Measurements from ENCODE around the gene RNF183.

Gene RNF183

DNA sequence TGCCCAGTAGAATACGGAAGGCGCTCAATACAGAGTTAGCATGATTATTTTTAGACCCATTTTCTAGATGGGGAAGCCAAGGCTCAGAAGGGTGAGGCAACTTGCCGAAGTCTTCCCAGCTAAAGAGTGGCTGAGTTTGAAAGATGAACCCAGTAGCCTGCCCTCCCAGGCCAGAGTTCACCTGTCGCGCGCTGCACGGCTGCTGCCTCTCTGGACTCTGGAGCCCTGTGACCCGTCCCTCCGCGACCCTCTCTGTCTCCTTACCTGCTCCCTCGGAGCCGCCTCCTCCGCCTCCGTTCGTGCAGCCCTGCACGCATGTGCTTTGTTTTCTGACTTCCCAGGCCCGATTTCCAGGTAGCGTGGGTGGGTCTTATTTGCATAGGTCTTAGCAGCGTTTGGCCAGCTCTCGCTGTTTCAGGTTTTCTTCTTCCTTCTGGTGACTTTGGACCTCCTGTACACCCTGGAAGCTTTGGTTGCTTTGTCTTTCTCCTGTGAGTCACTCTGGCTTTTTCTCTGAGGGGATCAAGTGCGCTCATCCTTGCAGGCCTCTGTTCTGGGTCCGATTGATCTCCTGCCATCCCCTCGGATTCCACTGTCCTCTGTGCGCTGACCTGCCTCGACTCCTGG is at the start of gene RNF183:
TSS of gene RNF183 (minus strand) at position 585 of the 627 bp plus-strand sequence. CDS start 5,192 bp downstream, outside the sequence.
- DNase-seq (ENCODE audit: low spot score): no peak

- no peak for DNase-seq (ENCODE audit: low spot score)
These were observed 49.2 kb upstream of the RNF183 start for GRCh38 chr9:113352411-113352810.

DNA sequence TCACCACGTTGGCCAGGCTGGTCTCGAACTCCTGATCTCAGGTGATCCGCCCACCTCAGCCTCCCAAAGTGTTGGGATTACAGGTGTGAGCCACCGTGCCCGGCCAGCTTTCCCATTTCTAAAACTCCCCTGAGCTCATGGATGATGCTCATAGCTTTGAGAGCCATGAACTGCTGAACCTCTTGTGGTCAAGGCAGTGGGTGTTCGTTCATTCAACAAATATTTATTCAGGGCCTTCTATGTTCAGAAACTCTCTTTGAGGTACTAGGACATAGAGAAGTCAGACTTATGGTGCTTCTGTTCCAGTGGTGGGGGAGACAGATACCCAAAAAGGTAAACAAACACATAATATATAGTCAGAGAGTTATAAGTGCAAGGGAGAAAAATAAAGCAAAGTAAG is 48.8 kb upstream of the RNF183 start:
- DNase-seq (ENCODE audit: low spot score): no peak

- DNase-seq (ENCODE audit: low spot score): no peak
These were observed 47.8 kb upstream of the RNF183 start for GRCh38 chr9:113350937-113351336.

GRCh38 chr9:113350107-113350661 is 47.0 kb upstream of the RNF183 start:
- DNase-seq (ENCODE audit: low spot score): no peak

GRCh38 chr9:113349445-113350094 is 46.4 kb upstream of the RNF183 start, which contains the start of gene BSPRY:
BSPRY (plus strand) TSS chr9:113349541; CDS start chr9:113349580, 39 bp downstream.
- no peak for DNase-seq (ENCODE audit: low spot score)

- DNase-seq (ENCODE audit: low spot score): no peak
These were observed 45.9 kb upstream of the RNF183 start for GRCh38 chr9:113349066-113349444.

DNA sequence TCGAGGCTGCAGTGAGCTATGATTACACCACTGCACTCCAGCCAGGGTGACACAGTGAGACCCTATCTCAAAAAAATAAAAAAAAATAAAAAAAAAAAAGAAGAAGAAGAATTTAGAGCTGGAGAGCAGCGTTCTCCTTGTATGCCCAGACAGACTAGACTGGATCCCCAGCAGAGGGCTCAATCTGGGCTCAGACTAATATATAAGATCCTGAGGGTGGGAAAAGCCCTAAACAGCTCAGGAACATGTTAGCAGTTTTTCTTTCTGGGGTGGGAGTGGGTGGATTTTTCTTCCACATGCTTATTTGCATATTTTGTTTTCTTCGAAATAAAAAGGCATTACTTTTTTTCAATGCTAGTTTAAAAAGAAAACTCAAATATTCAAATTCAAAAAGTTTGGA is 45.3 kb upstream of the RNF183 start:
- no peak for DNase-seq (ENCODE audit: low spot score)

GRCh38 chr9:113345671-113346070 is 42.5 kb upstream of the RNF183 start:
- DNase-seq (ENCODE audit: low spot score): no peak

DNA sequence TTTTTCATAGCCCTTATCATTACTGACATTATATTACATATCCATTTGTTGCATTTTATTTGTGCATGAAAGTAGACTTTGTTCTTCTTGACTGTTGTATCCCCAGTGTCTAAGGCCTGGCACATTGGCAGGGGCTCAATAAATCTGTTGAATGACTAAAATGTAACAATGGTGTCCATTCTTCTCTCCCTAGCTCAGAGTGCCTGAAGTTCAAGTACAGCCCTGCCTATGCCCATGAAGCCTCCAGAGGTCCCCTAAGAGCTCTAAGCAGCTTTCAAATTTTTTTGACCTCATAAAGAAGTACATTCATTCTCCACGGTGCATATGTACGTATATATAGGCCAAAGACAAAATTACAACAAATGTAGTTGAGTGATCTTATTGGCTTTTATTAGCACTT is 42.0 kb upstream of the RNF183 start:
- DNase-seq (ENCODE audit: low spot score): no peak

DNA sequence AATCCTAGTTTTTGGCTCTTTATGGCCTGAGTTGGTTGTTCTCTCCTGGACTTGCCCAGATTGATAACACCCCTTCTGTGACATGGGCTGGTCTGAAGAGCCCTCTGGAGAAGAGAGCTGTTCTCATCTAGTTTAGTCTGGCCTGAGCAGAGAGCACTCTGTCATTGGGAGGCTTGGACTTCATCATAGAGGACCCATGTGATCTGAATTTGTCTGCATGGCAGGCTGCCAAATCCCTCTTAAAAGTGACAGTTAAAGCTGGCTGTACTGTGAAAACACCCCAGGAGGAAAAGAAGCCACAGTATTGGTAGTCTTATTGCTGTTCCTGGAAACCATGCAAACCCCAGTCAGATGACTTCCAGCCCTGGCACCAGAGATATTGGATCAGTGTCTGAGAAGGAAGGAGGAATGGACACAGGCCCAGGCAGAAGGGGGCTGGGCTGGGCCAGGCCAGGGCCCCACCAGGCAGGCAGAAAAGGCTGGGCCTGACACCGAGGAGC is 40.6 kb upstream of the RNF183 start:
- DNase-seq (ENCODE audit: low spot score): peak; percentile 49

DNA sequence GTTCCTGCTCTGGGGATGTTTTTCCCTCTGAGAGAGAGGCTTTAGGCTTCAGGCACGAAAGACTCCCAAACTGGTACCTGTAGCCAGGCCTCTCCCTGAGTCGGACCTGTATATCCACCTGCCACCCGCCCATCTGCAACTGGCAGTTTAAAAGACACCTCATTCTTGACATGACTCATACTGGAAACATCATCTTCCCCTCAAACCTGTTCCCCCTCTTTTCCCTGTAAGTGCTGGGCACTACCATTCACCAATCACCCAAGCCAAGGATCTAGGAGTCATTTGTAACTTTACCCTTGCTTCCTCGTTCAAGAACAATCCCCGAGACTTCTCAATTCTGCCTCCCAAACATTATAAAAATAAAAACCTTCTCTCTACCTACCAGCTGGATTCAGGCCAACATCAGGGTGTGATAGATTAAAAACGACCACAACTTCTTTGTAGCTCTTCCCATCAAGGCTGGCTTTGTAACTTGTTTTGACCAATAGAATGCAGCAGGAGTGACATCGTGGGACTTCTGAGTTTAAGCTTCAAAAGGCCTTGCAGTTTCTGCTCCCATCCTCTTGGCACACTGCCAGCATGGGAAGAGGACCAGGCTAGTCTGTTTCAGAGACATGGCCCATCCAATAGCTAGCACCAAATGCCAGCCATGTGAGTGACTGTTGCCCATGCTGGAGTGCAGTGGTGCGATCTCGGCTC is 38.7 kb upstream of the RNF183 start:
- DNase-seq (ENCODE audit: low spot score): peak; percentile 15

DNA sequence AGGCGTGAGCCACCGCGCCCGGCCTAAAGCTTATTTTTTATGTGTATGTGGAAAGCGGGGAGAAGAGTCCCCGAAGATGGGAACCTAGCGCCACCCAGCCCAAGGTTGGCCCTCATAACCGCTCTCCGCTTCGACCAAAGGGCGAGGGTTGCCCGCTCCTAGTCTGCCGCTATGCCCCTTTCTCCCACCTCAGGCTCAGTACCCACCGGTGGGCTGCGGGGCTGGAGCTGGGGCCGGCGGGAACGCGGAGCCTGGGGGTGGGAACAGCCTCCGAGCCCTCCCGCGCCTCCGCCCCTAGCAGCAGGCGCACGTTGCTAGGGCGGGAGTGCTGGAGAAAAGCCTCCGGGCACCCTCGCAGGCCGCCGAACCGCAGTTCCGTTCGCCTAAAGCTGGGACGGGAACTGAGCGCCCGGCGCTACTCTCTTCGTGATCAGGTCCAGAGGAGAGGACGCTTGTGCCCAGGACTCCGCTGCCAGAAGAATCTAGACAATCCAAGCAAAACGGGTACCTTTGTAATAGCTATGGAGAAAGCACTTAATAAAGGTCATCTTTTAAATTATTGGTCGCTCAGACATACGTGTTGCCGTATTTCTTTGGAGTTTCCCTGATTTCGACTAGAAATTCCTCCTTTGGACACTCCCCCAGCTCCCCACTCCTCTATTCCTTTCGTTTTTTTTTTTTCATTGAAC is 37.0 kb upstream of the RNF183 start, which contains the start of gene WDR31:
TSS of gene WDR31 (minus strand) at position 265 of the 689 bp plus-strand sequence. CDS start 8,253 bp downstream, outside the sequence.
- DNase-seq (ENCODE audit: low spot score): peak; percentile 89

DNA sequence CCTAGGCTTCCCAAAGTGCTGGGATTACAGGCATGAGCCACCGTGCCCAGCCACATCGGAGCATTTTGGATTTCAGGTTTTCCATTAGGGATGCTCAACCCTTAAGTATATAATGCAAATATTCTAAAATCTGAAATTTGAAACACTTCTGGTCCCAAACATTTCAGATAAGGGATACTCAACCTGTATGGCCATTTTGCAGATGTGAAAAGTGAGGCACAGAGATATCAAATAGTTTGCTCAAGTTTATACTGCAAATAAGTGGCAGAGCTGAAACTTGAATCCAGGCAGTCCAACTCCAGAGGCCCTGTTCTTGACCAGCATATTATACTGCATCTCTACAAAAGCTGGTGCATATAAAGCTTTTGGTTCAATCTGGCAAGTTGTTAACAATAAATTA is 34.5 kb upstream of the RNF183 start:
- no peak for DNase-seq (ENCODE audit: low spot score)

GRCh38 chr9:113331780-113332179 is 28.6 kb upstream of the RNF183 start:
- no peak for DNase-seq (ENCODE audit: low spot score)

GRCh38 chr9:113328045-113328782 is 25.0 kb upstream of the RNF183 start:
- DNase-seq (ENCODE audit: low spot score): no peak

DNA sequence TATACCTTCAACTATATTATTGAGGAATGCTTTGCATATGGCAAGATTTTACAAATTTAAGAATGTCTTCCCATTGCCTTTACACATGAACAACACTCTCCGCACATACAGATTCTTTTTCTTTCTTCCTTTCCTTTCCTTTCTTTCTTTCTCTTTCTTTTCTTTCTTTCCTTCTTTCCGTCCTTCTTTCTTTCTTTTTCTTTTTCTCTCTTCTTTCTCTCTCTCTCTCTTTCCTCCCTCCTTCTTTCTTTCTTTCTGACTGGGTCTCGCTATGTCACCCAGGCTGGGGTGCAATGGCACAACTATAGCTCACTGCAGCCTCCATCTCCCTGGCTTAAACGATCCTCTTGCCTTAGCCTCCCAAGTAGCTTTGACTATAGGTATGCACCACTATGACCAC is 23.1 kb upstream of the RNF183 start:
- DNase-seq (ENCODE audit: low spot score): no peak

DNA sequence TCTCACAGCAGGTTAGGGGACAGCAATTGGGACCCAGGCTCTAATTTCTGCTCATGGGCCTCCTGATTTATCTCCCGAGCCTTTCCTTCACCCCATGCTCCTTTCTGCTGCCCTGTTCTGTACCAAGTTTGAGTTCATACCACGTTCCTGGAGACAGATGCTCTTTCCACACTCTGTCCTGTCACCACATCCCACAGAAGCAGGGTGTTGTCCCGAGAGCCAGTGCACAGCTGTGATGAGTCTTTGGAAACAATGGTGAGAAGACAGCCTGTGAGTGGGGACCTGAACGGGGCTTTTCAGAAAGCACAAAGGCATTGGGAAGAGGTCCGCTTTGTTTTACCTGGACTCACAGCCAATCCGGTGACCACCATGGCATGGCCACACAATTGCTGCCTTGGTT is 19.5 kb upstream of the RNF183 start:
- no peak for DNase-seq (ENCODE audit: low spot score)

DNA sequence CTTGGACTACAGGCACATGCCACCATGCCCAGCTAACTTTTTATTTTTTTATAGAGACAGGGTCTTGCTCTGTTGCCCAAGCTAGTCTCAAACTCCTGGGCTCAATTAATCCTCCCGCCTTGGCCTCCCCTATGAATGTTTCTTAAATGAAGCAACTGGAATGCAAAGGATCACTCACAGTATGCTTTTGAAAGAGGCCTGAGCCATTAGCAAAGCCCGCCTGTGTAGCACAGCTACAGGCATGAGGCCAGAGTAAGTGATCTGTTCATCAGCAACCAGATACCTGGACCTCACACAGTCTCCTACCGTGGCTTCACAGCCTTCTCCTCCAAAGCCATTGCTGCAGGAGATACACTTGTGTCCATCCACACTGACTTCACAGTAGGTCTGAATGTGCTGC is 16.9 kb upstream of the RNF183 start:
- DNase-seq (ENCODE audit: low spot score): no peak

- DNase-seq (ENCODE audit: low spot score): no peak
These were observed 15.9 kb upstream of the RNF183 start for GRCh38 chr9:113319054-113319453.

DNA sequence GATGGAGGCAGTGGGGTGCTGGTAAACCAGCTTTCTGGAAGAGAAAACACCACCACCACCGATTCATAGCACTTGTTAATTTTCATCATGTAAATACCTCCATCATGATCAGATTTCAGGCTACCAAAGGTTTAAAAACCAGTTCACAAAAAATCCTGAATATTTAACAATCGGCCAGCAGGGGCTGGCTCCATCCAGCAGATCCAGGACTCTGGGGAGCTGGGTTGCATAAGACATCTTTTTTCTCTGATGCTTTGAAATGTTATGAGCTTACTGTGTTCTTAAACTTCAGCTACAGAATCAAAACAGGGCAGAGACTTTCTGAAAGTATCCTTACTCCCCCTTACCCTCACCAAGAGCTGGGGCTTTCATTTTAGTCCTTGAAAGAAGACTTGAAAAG is 14.6 kb upstream of the RNF183 start:
- no peak for DNase-seq (ENCODE audit: low spot score)
